H1 (cell line): ENCODE measurements around the gene B4GALT5. TPM values are rescaled to one million over a fixed set of nuclear protein-coding genes. Genes with fewer than 3 reads are reported as not detected.
A peak's percentile ranks its signal among the peaks of the same experiment; 100 is the strongest.

Experiments
- CTCF ChIA-PET: fragments of 300-600 bp; sonication (Branson Sonifier 250); formaldehyde crosslinking; loops from one replicate; lab custom pipeline; 2021; ENCODE audit not compliant: partially characterized antibody; lab: Charles Lee
- POLR2A ChIA-PET: fragments of 300-600 bp; sonication (Branson Sonifier 250); formaldehyde crosslinking; loops from one replicate; lab custom pipeline; 2021; ENCODE audit warnings: inconsistent platforms; ENCODE audit not compliant: partially characterized antibody; lab: Charles Lee
- DNase-seq, 2 experiments: peaks; one replicate each; pipeline versions ENCODE4 v3.0.0 to v3.0.0-alpha.2; 2010 to 2022; ENCODE audit warnings: low spot score in 2 of 2, low read depth in 1 of 2, mixed read lengths in 1 of 2
- FAIRE-seq: peaks from 2 replicates; lab custom pipeline; 2011; peaks lifted over from hg19 to GRCh38; lab: Jason Lieb, UNC
- H2AFZ ChIP-seq: 2 replicates; pipeline ENCODE4 v1.8.1; 2012; ENCODE audit warnings: low read length, inconsistent platforms
- H2AK5ac ChIP-seq: 2 replicates; pipeline ENCODE4 v1.6.1; 2013; ENCODE audit warnings: low read depth, low read length
- H2BK120ac ChIP-seq: replicated peaks from 2 replicates; pipeline ENCODE3; 2013; ENCODE audit warnings: low read depth, low read length, inconsistent platforms
- H2BK12ac ChIP-seq: 2 replicates; pipeline ENCODE4 v1.6.1; 2013; ENCODE audit warnings: low read depth, low read length
- H2BK15ac ChIP-seq: 2 replicates; pipeline ENCODE4 v1.6.1; 2013; ENCODE audit warnings: low read length
- H2BK20ac ChIP-seq: 2 replicates; pipeline ENCODE4 v1.6.1; 2013; ENCODE audit warnings: low read length
- H2BK5ac ChIP-seq: 2 replicates; pipeline ENCODE4 v1.6.1; 2013; ENCODE audit warnings: low read depth, low read length
- H3K14ac ChIP-seq: 2 replicates; pipeline ENCODE4 v1.6.1; 2013; ENCODE audit warnings: inconsistent platforms; ENCODE audit not compliant: insufficient read length
- H3K18ac ChIP-seq: 2 replicates; pipeline ENCODE4 v1.6.1; 2013; ENCODE audit warnings: low read length; ENCODE audit errors: extremely low read depth
- H3K23ac ChIP-seq: 2 replicates; pipeline ENCODE4 v1.6.1; 2013; ENCODE audit warnings: inconsistent platforms; ENCODE audit not compliant: insufficient read length
- H3K23me2 ChIP-seq: 2 replicates; pipeline ENCODE4 v1.6.1; 2013; ENCODE audit warnings: low read depth, low read length
- H3K27ac ChIP-seq: 2 replicates; pipeline ENCODE4 v1.6.1; 2011; ENCODE audit warnings: low read depth, low read length, inconsistent platforms
- H3K27me3 ChIP-seq, 4 experiments: replicated peaks in 1 of 4; 1 replicate in 1 of 4; 2 replicates in 3 of 4; pipeline versions ENCODE4 v1.6.1 to v1.8.1; 2011 to 2013; ENCODE audit warnings: low read length in 3 of 4, mild to moderate bottlenecking in 3 of 4, inconsistent platforms in 2 of 4, mixed read lengths in 2 of 4, moderate library complexity in 1 of 4; ENCODE audit not compliant: control insufficient read depth in 3 of 4, insufficient read depth in 3 of 4; ENCODE audit errors: extremely low read depth in 1 of 4
- H3K36me3 ChIP-seq, 4 experiments: 2 replicates each; pipeline versions ENCODE4 v1.6.1 to v1.8.1; 2011 to 2013; ENCODE audit warnings: mild to moderate bottlenecking in 4 of 4, low read length in 3 of 4, moderate library complexity in 2 of 4, control low read depth in 1 of 4, inconsistent platforms in 1 of 4; ENCODE audit not compliant: insufficient read depth in 4 of 4, control insufficient read depth in 2 of 4
- H3K4ac ChIP-seq: replicated peaks from 2 replicates; pipeline ENCODE3; 2013; ENCODE audit warnings: low read length, low read depth, mixed read lengths, inconsistent platforms; ENCODE audit not compliant: insufficient read length
- H3K4me1 ChIP-seq, 4 experiments: replicated peaks in 1 of 4; 1 replicate in 1 of 4; 2 replicates in 3 of 4; pipeline versions ENCODE4 v1.6.1 to v1.8.1; 2011 to 2013; ENCODE audit warnings: low read length in 3 of 4, inconsistent platforms in 2 of 4, mixed read lengths in 1 of 4; ENCODE audit not compliant: insufficient read depth in 4 of 4, control insufficient read depth in 3 of 4
- H3K4me2 ChIP-seq, 2 experiments: 2 replicates each; pipeline versions ENCODE4 v1.6.1 to v1.8.1; 2011 to 2013; ENCODE audit warnings: low read depth in 2 of 2, low read length in 2 of 2, control low read depth in 1 of 2, inconsistent platforms in 1 of 2, mild to moderate bottlenecking in 1 of 2; ENCODE audit not compliant: insufficient read depth in 1 of 2
- H3K4me3 ChIP-seq, 4 experiments: fragments of 200-600, 300-600 bp in 1 of 4; sonication (generic), shearing (Covaris generic), sonication (Bioruptor Twin) in 1 of 4; 2 replicates each; pipeline versions ENCODE4 v1.5.1 to v1.8.1; 2011 to 2016; ENCODE audit warnings: low read length in 4 of 4, low read depth in 3 of 4, control low read depth in 2 of 4, inconsistent platforms in 2 of 4, mild to moderate bottlenecking in 2 of 4, mixed read lengths in 1 of 4, moderate library complexity in 1 of 4; ENCODE audit not compliant: insufficient read depth in 2 of 4; ENCODE audit errors: extremely low read depth in 1 of 4
- H3K56ac ChIP-seq: replicated peaks from 2 replicates; pipeline ENCODE3; 2013; ENCODE audit warnings: low read depth, mild to moderate bottlenecking, mixed read lengths, low read length, inconsistent platforms; ENCODE audit not compliant: insufficient read length
- H3K79me1 ChIP-seq: 2 replicates; pipeline ENCODE4 v1.6.1; 2013; ENCODE audit warnings: low read depth, low read length, control low read depth
- H3K79me2 ChIP-seq, 2 experiments: 2 replicates each; pipeline versions ENCODE4 v1.6.1 to v1.8.1; 2012 to 2013; ENCODE audit warnings: low read length in 2 of 2, mild to moderate bottlenecking in 2 of 2, inconsistent platforms in 1 of 2; ENCODE audit not compliant: insufficient read depth in 2 of 2, control insufficient read depth in 1 of 2
- H3K9ac ChIP-seq, 4 experiments: replicated peaks in 1 of 4; 1 replicate in 1 of 4; 2 replicates in 3 of 4; pipeline versions ENCODE4 v1.6.1 to v1.8.1; 2011 to 2013; ENCODE audit warnings: low read depth in 3 of 4, low read length in 3 of 4, control low read depth in 2 of 4, mild to moderate bottlenecking in 2 of 4, moderate library complexity in 2 of 4, inconsistent platforms in 1 of 4; ENCODE audit errors: extremely low read depth in 1 of 4
- H3K9me3 ChIP-seq, 2 experiments: 2 replicates each; pipeline versions ENCODE4 v1.6.1 to v1.8.1; 2012 to 2013; ENCODE audit warnings: mild to moderate bottlenecking in 2 of 2, moderate library complexity in 2 of 2, control low read depth in 1 of 2, inconsistent platforms in 1 of 2, low read depth in 1 of 2, low read length in 1 of 2, mixed read lengths in 1 of 2; ENCODE audit not compliant: insufficient read depth in 2 of 2
- H4K20me1 ChIP-seq, 2 experiments: replicated peaks in 1 of 2; 2 replicates each; pipeline versions ENCODE3 to v1.8.1; 2011 to 2013; ENCODE audit warnings: inconsistent platforms in 2 of 2, low read length in 2 of 2, mild to moderate bottlenecking in 1 of 2; ENCODE audit not compliant: insufficient read depth in 2 of 2, control insufficient read depth in 1 of 2
- H4K5ac ChIP-seq: 2 replicates; pipeline ENCODE4 v1.6.1; 2013; ENCODE audit warnings: low read length, low read depth, mixed read lengths, inconsistent platforms; ENCODE audit not compliant: insufficient read length
- H4K8ac ChIP-seq: 2 replicates; pipeline ENCODE4 v1.8.0; 2013; ENCODE audit warnings: mild to moderate bottlenecking, moderate library complexity, low read length, inconsistent platforms; ENCODE audit not compliant: insufficient read depth; ENCODE audit errors: extremely low read depth
- H4K91ac ChIP-seq: replicated peaks from 2 replicates; pipeline ENCODE3; 2013; ENCODE audit warnings: low read length, mixed read lengths, inconsistent platforms; ENCODE audit not compliant: insufficient read length
- CBX8 ChIP-seq: fragments of 300-800, 300-1000 bp; sonication (generic); IDR thresholded peaks from 2 replicates; pipeline ENCODE4 v1.7.1; 2016; ENCODE audit warnings: low read depth, low read length, borderline replicate concordance
- CTBP2 ChIP-seq: IDR thresholded peaks from 2 replicates; pipeline ENCODE4 v1.7.0; 2011; ENCODE audit warnings: borderline replicate concordance, mild to moderate bottlenecking, moderate library complexity, mixed read lengths, low read length; ENCODE audit not compliant: insufficient read depth, insufficient read length
- EGR1 ChIP-seq: IDR thresholded peaks from 2 replicates; pipeline ENCODE4 v1.6.1; 2011; ENCODE audit warnings: low read depth, low read length, borderline replicate concordance
- KDM4A ChIP-seq: IDR thresholded peaks from one replicate; pipeline ENCODE4 v1.7.1; 2012; ENCODE audit warnings: low read depth, mild to moderate bottlenecking, moderate library complexity, low read length, inconsistent platforms; ENCODE audit not compliant: severe bottlenecking
- NRF1 ChIP-seq: IDR thresholded peaks from 2 replicates; pipeline ENCODE4 v1.6.1; 2011; ENCODE audit warnings: mild to moderate bottlenecking, low read depth, low read length, improper control_type of control experiment
- SRF ChIP-seq: IDR thresholded peaks from 2 replicates; pipeline ENCODE4 v1.6.1; 2011; ENCODE audit warnings: mild to moderate bottlenecking, low read depth, low read length, moderate library complexity
- TAF1 ChIP-seq: IDR thresholded peaks from 2 replicates; pipeline ENCODE4 v1.6.1; 2011; ENCODE audit warnings: mild to moderate bottlenecking, low read depth, low read length
- TBP ChIP-seq: IDR thresholded peaks from 2 replicates; pipeline ENCODE4 v1.6.1; 2011; ENCODE audit warnings: low read depth, low read length, improper control_type of control experiment
- ZNF274 ChIP-seq: IDR thresholded peaks from 2 replicates; pipeline ENCODE4 v1.7.0; 2012; ENCODE audit warnings: low read length, borderline replicate concordance; ENCODE audit errors: extremely low read depth
- WGBS, 2 experiments: shearing (Covaris generic) in 1 of 2; methylation state at CpG; one replicate each; pipeline versions ENCODE4 v1.1.6 to v1.1.7; 2013 to 2015; ENCODE audit warnings: low lambda C conversion rate in 2 of 2, mixed read lengths in 2 of 2, inconsistent platforms in 1 of 2, low coverage in 1 of 2, missing lambda C conversion rate in 1 of 2; ENCODE audit not compliant: insufficient replicate concordance in 2 of 2, insufficient coverage in 1 of 2, insufficient read length in 1 of 2; ENCODE audit errors: extremely low coverage in 1 of 2, missing lambda C conversion rate in 1 of 2; 5-methylcytosine and 5-hydroxymethylcytosine counted together
- polyA plus RNA-seq, 7 experiments: library from polyadenylated mRNA; depleted of rRNA in 3 of 7; stranded (reverse) in 5 of 7; unstranded in 2 of 7; fragments of >200 nt in 5 of 7; fragments of 200-250 nt in 2 of 7; gene quantifications; 1 replicate in 5 of 7; 2 replicates in 1 of 7; 4 replicates in 1 of 7; pipeline versions ENCODE4 v1.2.1 to v1.2.3, GENCODE V29; 2011 to 2013; ENCODE audit warnings: missing spikeins in 2 of 7, mixed read lengths in 2 of 7
- total RNA-seq: library from RNA; stranded (reverse); fragmentation: NEBNext Ultra II Directional; extraction: Animal tissue kit (Norgen Biotek cat#: 25700); gene quantifications from 2 replicates; pipeline ENCODE4 v1.2.1, GENCODE V29; 2021
- TF ChIP-seq, protein P1 (sequence below): IDR thresholded peaks from 2 replicates; pipeline ENCODE4 v1.6.1; 2012; ENCODE audit warnings: inconsistent platforms

B4GALT5 gene
- total and polyA plus RNA-seq, 2 of the 8 experiments (the other 6 are each of a cell fraction or from before 2014, with no cell fraction given) = 46.5 to 75.4 TPM

- CTCF ChIA-PET = interaction anchor here (1.1 kb wide), 1 partner anchor 11 kb away, joined by 7 read pairs; no protein-coding TSS in a partner anchor
- no peak for FAIRE-seq
- TF ChIP-seq TAF1 = no peak
- TF ChIP-seq TBP = no peak
- no peak for TF ChIP-seq CBX8
- no peak for TF ChIP-seq SRF
- no peak for TF ChIP-seq ZNF274
- TF ChIP-seq EGR1 = no peak
- TF ChIP-seq, protein P1, sequence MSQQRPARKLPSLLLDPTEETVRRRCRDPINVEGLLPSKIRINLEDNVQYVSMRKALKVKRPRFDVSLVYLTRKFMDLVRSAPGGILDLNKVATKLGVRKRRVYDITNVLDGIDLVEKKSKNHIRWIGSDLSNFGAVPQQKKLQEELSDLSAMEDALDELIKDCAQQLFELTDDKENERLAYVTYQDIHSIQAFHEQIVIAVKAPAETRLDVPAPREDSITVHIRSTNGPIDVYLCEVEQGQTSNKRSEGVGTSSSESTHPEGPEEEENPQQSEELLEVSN = no peak
- no peak for TF ChIP-seq NRF1
- TF ChIP-seq CTBP2 = no peak
- TF ChIP-seq KDM4A = no peak
Measured at GRCh38 chr20:49619113-49620048, 94.3 kb downstream of the B4GALT5 start.

More at GRCh38 chr20:49619113-49620048, 94.3 kb downstream of the B4GALT5 start:
- Histone ChIP-seq H3K4me3 (no peak overlapping the region), H4K20me1 (peaks cover 2 to 6% of the 10 kb centered on the region in 2 experiments), H2AFZ (no peak overlapping the region), H2BK12ac (no peak overlapping the region), H3K4ac (no peak overlapping the region), H3K14ac (no peak overlapping the region), H2BK20ac (no peak overlapping the region), H3K79me1 (no peaks in the 10 kb centered on the region), H3K36me3 (no peaks in the 10 kb centered on the region), H2BK120ac (no peak overlapping the region), H4K91ac (no peak overlapping the region), H3K9me3 (peaks cover 0 to 3% of the 10 kb centered on the region in 2 experiments; a peak in 1 of 4 replicates), H3K9ac (no peak overlapping the region), H3K18ac (no peak overlapping the region), H3K23me2 (peaks cover 12% of the 10 kb centered on the region; the same call in 1 of the 2 replicates), H3K56ac (peak overlapping the region; percentile 94), H3K27me3 (no peaks in the 10 kb centered on the region), H3K23ac (no peak overlapping the region), H2AK5ac (no peak overlapping the region), H2BK5ac (no peak overlapping the region), H4K8ac (no peak overlapping the region), H3K27ac (no peak overlapping the region), H3K4me2 (no peak overlapping the region), H2BK15ac (no peak overlapping the region), H4K5ac (no peak overlapping the region), H3K79me2 (no peaks in the 10 kb centered on the region), H3K4me1 (0 out of 7 replicates have a peak, but pooled peaks cover 0 to 2% (median 0%) of the 10 kb centered on the region in 4 experiments)
- 94 to 100% methylated on average over 4 of the region's 4 CpGs for WGBS, 2 experiments
- DNase-seq = no peak
- POLR2A ChIA-PET = no interaction called here
